ENCODE results near the gene XYLT1. TPM values are rescaled to one million over a fixed set of nuclear protein-coding genes. Genes with fewer than 3 reads are reported as not detected.
A peak's percentile ranks its signal among the peaks of the same experiment; 100 is the strongest.

XYLT1 gene
- total and polyA plus RNA-seq, 9 of the 15 experiments (the other 6 are each of a cell fraction or from before 2014, with no cell fraction given) = 0.03 to 0.09 (median 0.08) TPM; not detected in 6

GRCh38 chr16:17397499-17397891 is 73.3 kb downstream of the XYLT1 start:
- intact Hi-C loops (cut with micrococcal nuclease) = no loop called here
- no peaks in the 10 kb centered on the region for H3K4me1 ChIP-seq (replicated peaks in 1 of 2; ENCODE audit: control insufficient read depth in 2 of 2, insufficient read depth in 2 of 2, low read length in 2 of 2)
- BruUV-seq (replicated peaks) = no TSS peak
- H3K4me3 ChIP-seq = no peak overlapping the region
- 0% methylated on average over 3 of the region's 4 CpGs for WGBS (ENCODE audit: insufficient coverage, low coverage, missing lambda C conversion rate)
- FAIRE-seq (peak; percentile 78), DNase-seq (ENCODE audit: extremely low read depth in 1 of 4, low spot score in 3 of 4) (peak; percentile 37 to 64 (median 44)), ATAC-seq (peak; percentile 42)
- no peaks in the 10 kb centered on the region for H3K79me2 ChIP-seq (ENCODE audit: control insufficient read depth, insufficient read depth, low read length)
- H3K9ac ChIP-seq (ENCODE audit: insufficient read depth in 1 of 2, low read depth in 2 of 2, low read length in 2 of 2) = no peak overlapping the region
- H3K9me3 ChIP-seq (replicated peaks; ENCODE audit: control insufficient read depth, insufficient read depth, low read depth, low read length) = no peaks in the 10 kb centered on the region
- in situ Hi-C loops (cut with MboI) = no loop called here
- peaks cover 0 to 32% of the 10 kb centered on the region in 2 experiments; a peak in 1 of 5 replicates for H3K27me3 ChIP-seq (ENCODE audit: control insufficient read depth in 2 of 2, insufficient read depth in 2 of 2, low read length in 2 of 2)
- H4K20me1 ChIP-seq (replicated peaks; ENCODE audit: control insufficient read depth, insufficient read depth, low read length) = no peaks in the 10 kb centered on the region
- H3K4me2 ChIP-seq (ENCODE audit: insufficient read depth, low read length) = no peak overlapping the region
- POLR2A ChIA-PET = interaction anchor here (0.9 kb wide), 1 partner anchor 13 kb away, joined by 3 read pairs; no protein-coding TSS in a partner anchor
- H3K27ac ChIP-seq (ENCODE audit: extremely low read depth, low read depth, low read length) = no peak overlapping the region
- H3K9me1 ChIP-seq (ENCODE audit: control insufficient read depth, insufficient read depth, low read length) = no peaks in the 10 kb centered on the region
- CTCF ChIA-PET (ENCODE audit: low intra/inter-chr PET ratio) = no interaction called here
- H3K36me3 ChIP-seq (ENCODE audit: control insufficient read depth, insufficient read depth, low read length) = no peaks in the 10 kb centered on the region
- no peak overlapping the region for H2AFZ ChIP-seq (ENCODE audit: low read depth, low read length)
- no peak for TF ChIP-seq GTF3C2 (IDR thresholded peaks at IDR 0.05; ENCODE audit: borderline replicate concordance, extremely low read depth, insufficient read length)
- no peak for TF ChIP-seq MIER1 (IDR thresholded peaks at IDR 0.05; ENCODE audit: low read depth)
- no peak for TF ChIP-seq SETDB1 (IDR thresholded peaks at IDR 0.05; ENCODE audit: low read length)
- TF ChIP-seq LCOR (CRISPR knock-in tag; IDR thresholded peaks at IDR 0.05) = no peak
- TF ChIP-seq NFIC (IDR thresholded peaks at IDR 0.05) = peak; percentile 89
- TF ChIP-seq POLR2H (tag; IDR thresholded peaks at IDR 0.05; ENCODE audit: low read depth) = no peak
- TF ChIP-seq HDAC2 (IDR thresholded peaks at IDR 0.05) = no peak
- 0 out of 2 replicates have a peak, but pooled peaks have one; percentile 23 for TF ChIP-seq SMAD4 (CRISPR knock-in tag; conservative IDR thresholded peaks at IDR 0.05)
- TF ChIP-seq ETV5 (CRISPR knock-in tag; IDR thresholded peaks at IDR 0.05; ENCODE audit: low read depth) = 0 out of 2 replicates have a peak, but pooled peaks have one; percentile 21
- TF ChIP-seq TAF9B (IDR thresholded peaks at IDR 0.05; ENCODE audit: partially characterized antibody) = no peak
- TF ChIP-seq, protein P1, sequence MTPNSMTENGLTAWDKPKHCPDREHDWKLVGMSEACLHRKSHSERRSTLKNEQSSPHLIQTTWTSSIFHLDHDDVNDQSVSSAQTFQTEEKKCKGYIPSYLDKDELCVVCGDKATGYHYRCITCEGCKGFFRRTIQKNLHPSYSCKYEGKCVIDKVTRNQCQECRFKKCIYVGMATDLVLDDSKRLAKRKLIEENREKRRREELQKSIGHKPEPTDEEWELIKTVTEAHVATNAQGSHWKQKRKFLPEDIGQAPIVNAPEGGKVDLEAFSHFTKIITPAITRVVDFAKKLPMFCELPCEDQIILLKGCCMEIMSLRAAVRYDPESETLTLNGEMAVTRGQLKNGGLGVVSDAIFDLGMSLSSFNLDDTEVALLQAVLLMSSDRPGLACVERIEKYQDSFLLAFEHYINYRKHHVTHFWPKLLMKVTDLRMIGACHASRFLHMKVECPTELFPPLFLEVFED (CRISPR knock-in tag; conservative IDR thresholded peaks at IDR 0.05) = no peak
- TF ChIP-seq CLOCK (CRISPR knock-in tag; IDR thresholded peaks at IDR 0.05; ENCODE audit: borderline replicate concordance) = no peak
- TF ChIP-seq YY1 (IDR thresholded peaks at IDR 0.05; ENCODE audit: borderline replicate concordance in 1 of 3, control insufficient read depth in 1 of 3, extremely low read depth in 1 of 3, insufficient read depth in 3 of 3, insufficient read length in 1 of 3, insufficient replicate concordance in 2 of 3, low read depth in 1 of 3, low read length in 2 of 3) = no peak
- 0 out of 2 replicates have a peak, but pooled peaks have one; percentile 34 for TF ChIP-seq NCOR1 (IDR thresholded peaks at IDR 0.05)
- TF ChIP-seq RFX5 (IDR thresholded peaks at IDR 0.05; ENCODE audit: low read depth, low read length) = no peak
- TF ChIP-seq KDM1A (IDR thresholded peaks at IDR 0.05) = 0 out of 4 replicates have a peak, but pooled peaks of 1 of the 2 experiments have one; percentile 28

Data from K562 (cell line).